G401.6 (cell line): ENCODE data around the gene TRIM48.
"Not testable (repeated sequence)": the region's sequence is repeated elsewhere in the genome, so short reads cannot be mapped to it uniquely, and the experiment has no call there.

Experiments used
- FAIRE-seq: peaks from 2 replicates; lab custom pipeline; 2012; peaks lifted over from hg19 to GRCh38; lab: Jason Lieb, UNC

Gene TRIM48, protein sequence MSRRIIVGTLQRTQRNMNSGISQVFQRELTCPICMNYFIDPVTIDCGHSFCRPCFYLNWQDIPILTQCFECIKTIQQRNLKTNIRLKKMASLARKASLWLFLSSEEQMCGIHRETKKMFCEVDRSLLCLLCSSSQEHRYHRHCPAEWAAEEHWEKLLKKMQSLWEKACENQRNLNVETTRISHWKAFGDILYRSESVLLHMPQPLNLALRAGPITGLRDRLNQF

DNA sequence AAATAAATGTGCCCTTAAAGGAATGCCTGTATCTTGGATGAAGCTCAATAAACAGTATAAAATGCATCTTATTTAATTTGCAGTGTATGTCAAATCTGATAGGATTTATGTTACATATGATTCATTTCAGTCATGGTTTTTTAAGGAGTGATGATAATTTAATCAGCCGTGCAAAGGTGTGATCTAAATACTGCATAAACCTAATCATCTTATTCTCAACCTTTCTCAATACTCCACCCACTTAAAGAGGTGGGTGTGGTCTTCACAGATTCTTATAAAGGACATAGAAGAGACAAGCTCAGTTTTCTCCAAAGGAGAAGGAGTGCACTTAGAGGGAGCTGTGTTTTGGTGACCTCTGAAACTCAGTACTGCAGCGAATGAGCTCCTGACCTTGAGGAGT, at the start of gene TRIM48:
Gene TRIM48 (plus strand): TSS at position 301 of the 400 bp plus-strand sequence. CDS start 113 bp downstream, outside the sequence.
- FAIRE-seq: not testable (repeated sequence)

DNA sequence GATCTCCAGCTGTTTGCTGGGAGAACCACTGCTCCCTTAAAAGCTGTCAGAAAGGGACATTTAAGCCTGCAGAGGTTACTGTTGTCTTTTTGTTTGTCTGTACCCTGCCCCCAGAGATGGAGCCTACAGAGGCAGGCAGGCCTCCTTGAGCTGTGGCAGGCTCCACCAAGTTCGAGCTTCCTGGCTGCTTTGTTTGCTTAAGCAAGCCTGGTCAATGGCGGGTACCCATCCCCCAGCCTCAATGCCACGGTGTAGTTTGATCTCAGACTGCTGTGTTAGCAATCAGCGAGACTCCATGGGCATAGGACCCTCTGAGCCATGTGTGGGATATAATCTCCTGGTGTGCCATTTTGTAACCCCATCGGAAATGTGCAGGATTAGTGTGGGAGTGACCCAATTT, 23.6 kb upstream of the TRIM48 start:
- FAIRE-seq: not testable (repeated sequence)

DNA sequence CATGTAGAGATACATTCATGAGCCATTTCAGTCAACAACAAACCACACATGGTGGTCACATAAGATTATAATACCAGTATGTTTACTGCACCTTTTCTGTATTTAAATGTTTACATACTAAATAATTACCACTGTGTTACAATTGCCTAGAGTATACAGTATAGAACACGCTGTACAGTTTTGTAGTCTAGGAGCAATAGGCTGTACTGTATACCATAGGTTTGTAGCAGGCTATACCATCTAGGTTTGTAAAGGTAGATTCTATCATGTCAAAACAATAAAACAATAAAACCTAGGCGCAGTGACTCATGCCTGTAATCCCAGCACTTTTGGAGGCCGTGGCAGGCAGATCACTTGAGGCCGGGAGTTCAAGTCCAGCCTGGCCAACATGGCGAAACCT, 1.1 kb downstream of the TRIM48 start:
- FAIRE-seq: no peak
